K562 (cell line): ENCODE data around the gene FOS. TPM values are rescaled to one million over a fixed set of nuclear protein-coding genes. Genes with fewer than 3 reads are reported as not detected.
A peak's percentile ranks its signal among the peaks of the same experiment; 100 is the strongest.

ENCODE experiments used
- ATAC-seq: fragments of 200-7000 bp; cut with Tn5 transposase; 3 replicates; pipeline ENCODE4 v1.9.1; 2020; ENCODE audit warnings: moderate library complexity
- BruUV-seq: library from RNA; stranded (reverse); fragments of 400-500 nt; replicated peaks from 2 replicates; lab custom pipeline; 2021; lab: Mats Ljungman, UMichigan
- CTCF ChIA-PET: fragments of 300-600 bp; formaldehyde crosslinking; extraction: SDS; loops from one replicate; lab custom pipeline; 2021; ENCODE audit warnings: low intra/inter-chr PET ratio; lab: Yijun Ruan, JAX
- POLR2A ChIA-PET: fragments of 300-600, 350-650 bp; sonication (Branson Sonifier 250); formaldehyde crosslinking; extraction: SDS; loops from one replicate; lab custom pipeline; 2021; ENCODE audit warnings: antibody characterized with exemption, inconsistent platforms; lab: Yijun Ruan, JAX
- DNase-seq, 4 experiments: peaks; one replicate each; pipeline versions ENCODE4 v3.0.0 to v3.0.0-alpha.2; 2011 to 2018; ENCODE audit warnings: low spot score in 3 of 4, mixed read lengths in 3 of 4; ENCODE audit errors: extremely low read depth in 1 of 4
- FAIRE-seq: peaks from 2 replicates; lab custom pipeline; 2011; peaks lifted over from hg19 to GRCh38; lab: Jason Lieb, UNC
- H2AFZ ChIP-seq: 2 replicates; pipeline ENCODE4 v1.6.0; 2011; ENCODE audit warnings: low read depth, low read length, control low read depth, inconsistent platforms
- H3K27ac ChIP-seq: fragments of 200-600 bp; 3 replicates; pipeline ENCODE4 v1.8.0; 2011; ENCODE audit warnings: low read depth, mild to moderate bottlenecking, control low read depth, inconsistent platforms, low read length, moderate library complexity, mixed read lengths; ENCODE audit errors: extremely low read depth
- H3K27me3 ChIP-seq, 2 experiments: fragments of 300-600 bp in 1 of 2; 2 replicates in 1 of 2; 3 replicates in 1 of 2; pipeline versions ENCODE4 v1.6.0 to v1.8.0; 2011; ENCODE audit warnings: inconsistent platforms in 2 of 2, low read length in 2 of 2, mild to moderate bottlenecking in 1 of 2, mixed read lengths in 1 of 2, moderate library complexity in 1 of 2; ENCODE audit not compliant: control insufficient read depth in 2 of 2, insufficient read depth in 2 of 2
- H3K36me3 ChIP-seq: fragments of 300-600 bp; 3 replicates; pipeline ENCODE4 v1.8.0; 2011; ENCODE audit warnings: mild to moderate bottlenecking, low read length, inconsistent platforms; ENCODE audit not compliant: control insufficient read depth, insufficient read depth
- H3K4me1 ChIP-seq, 2 experiments: fragments of 200-600 bp in 1 of 2; replicated peaks in 1 of 2; 2 replicates in 1 of 2; 3 replicates in 1 of 2; pipeline versions ENCODE4 v1.5.1 to v1.8.0; 2011; ENCODE audit warnings: inconsistent platforms in 2 of 2, low read length in 2 of 2, mild to moderate bottlenecking in 1 of 2, mixed read lengths in 1 of 2, moderate library complexity in 1 of 2; ENCODE audit not compliant: control insufficient read depth in 2 of 2, insufficient read depth in 2 of 2
- H3K4me2 ChIP-seq: 2 replicates; pipeline ENCODE4 v1.6.1; 2011; ENCODE audit warnings: low read length, control low read depth, inconsistent platforms, mixed read lengths; ENCODE audit not compliant: insufficient read depth
- H3K4me3 ChIP-seq: fragments of 200-600 bp; sonication (generic), shearing (Covaris generic); 2 replicates; pipeline ENCODE4 v1.5.1; 2016; ENCODE audit warnings: control low read depth, inconsistent platforms
- H3K79me2 ChIP-seq: fragments of 200-600 bp; 3 replicates; pipeline ENCODE4 v1.8.0; 2011; ENCODE audit warnings: low read length, inconsistent platforms; ENCODE audit not compliant: control insufficient read depth, insufficient read depth
- H3K9ac ChIP-seq, 2 experiments: 2 replicates each; pipeline versions ENCODE4 v1.6.0 to v1.6.1; 2011; ENCODE audit warnings: low read depth in 2 of 2, low read length in 2 of 2, control low read depth in 1 of 2, inconsistent platforms in 1 of 2, mild to moderate bottlenecking in 1 of 2, mixed read lengths in 1 of 2; ENCODE audit not compliant: insufficient read depth in 1 of 2
- H3K9me1 ChIP-seq: one replicate; pipeline ENCODE4 v1.6.0; 2011; ENCODE audit warnings: inconsistent platforms, mild to moderate bottlenecking, low read length, moderate library complexity; ENCODE audit not compliant: control insufficient read depth, insufficient read depth
- H3K9me3 ChIP-seq: replicated peaks from 2 replicates; pipeline ENCODE4 v1.5.1; 2011; ENCODE audit warnings: low read depth, low read length, inconsistent platforms; ENCODE audit not compliant: control insufficient read depth, insufficient read depth
- H4K20me1 ChIP-seq: replicated peaks from 2 replicates; pipeline ENCODE4 v1.6.1; 2011; ENCODE audit warnings: low read length, inconsistent platforms, mixed read lengths; ENCODE audit not compliant: control insufficient read depth, insufficient read depth
- ASH1L ChIP-seq: fragments of 450-650 bp; IDR thresholded peaks from 2 replicates; pipeline ENCODE4 v1.6.1; 2018; ENCODE audit warnings: borderline replicate concordance, mild to moderate bottlenecking, low read depth; ENCODE audit not compliant: partially characterized antibody
- C11orf30 ChIP-seq: fragments of 450-650 bp; IDR thresholded peaks from 2 replicates; pipeline ENCODE4 v1.6.1; 2016; ENCODE audit warnings: low read depth, mild to moderate bottlenecking
- ILF3 ChIP-seq: fragments of 450-650 bp; IDR thresholded peaks from 2 replicates; pipeline ENCODE4 v1.6.1; 2018; ENCODE audit warnings: antibody characterized with exemption, mild to moderate bottlenecking, moderate library complexity, borderline replicate concordance
- KDM1A ChIP-seq, 2 experiments: fragments of 450-650 bp; IDR thresholded peaks; 2 replicates each; pipeline ENCODE4 v1.6.1; 2016; ENCODE audit warnings: mild to moderate bottlenecking in 2 of 2
- MCM5 ChIP-seq: fragments of 450-650 bp; IDR thresholded peaks from 2 replicates; pipeline ENCODE4 v1.6.1; 2016; ENCODE audit warnings: low read depth
- NCOR1 ChIP-seq: fragments of 450-650 bp; IDR thresholded peaks from 2 replicates; pipeline ENCODE4 v1.6.1; 2016; ENCODE audit warnings: mild to moderate bottlenecking, moderate library complexity
- NELFE ChIP-seq: IDR thresholded peaks from 2 replicates; pipeline ENCODE4 v1.6.1; 2011; ENCODE audit warnings: mild to moderate bottlenecking; ENCODE audit not compliant: insufficient read depth, insufficient read length
- NR4A1 ChIP-seq, 2 experiments: fragments of 250-450 bp in 1 of 2; fragments of 450-650 bp in 1 of 2; sonication (Bioruptor Pico) in 1 of 2; IDR thresholded peaks; 2 replicates each; pipeline versions ENCODE4 v1.4.0 to v1.6.1; 2016 to 2020; ENCODE audit warnings: mild to moderate bottlenecking in 2 of 2, missing compliant biosample characterization in 1 of 2, missing genetic modification characterization in 1 of 2, moderate library complexity in 1 of 2
- PHF8 ChIP-seq: fragments of 200-600 bp; sonication (generic); IDR thresholded peaks from 2 replicates; pipeline ENCODE4 v1.6.1; 2012; ENCODE audit warnings: mixed run types, mild to moderate bottlenecking, inconsistent platforms, low read length, moderate library complexity, borderline replicate concordance
- RFX7 ChIP-seq: fragments of 250-450 bp; sonication (Bioruptor Pico); IDR thresholded peaks from 2 replicates; pipeline ENCODE4 v1.5.1; 2021; ENCODE audit warnings: mild to moderate bottlenecking
- TAF15 ChIP-seq: fragments of 200-400 bp; formaldehyde crosslinking; IDR thresholded peaks from 2 replicates; pipeline ENCODE4 v1.6.1; 2017; ENCODE audit warnings: mild to moderate bottlenecking, low read depth, low read length, moderate library complexity
- TCF3 ChIP-seq: sonication (generic); formaldehyde crosslinking; IDR thresholded peaks from 2 replicates; pipeline ENCODE4 v1.4.0; 2020; ENCODE audit warnings: mild to moderate bottlenecking, missing genetic modification reagents
- ZNF3 ChIP-seq: fragments of 250-450 bp; sonication (Bioruptor Pico); IDR thresholded peaks from 2 replicates; pipeline ENCODE4 v1.5.0; 2021; ENCODE audit warnings: mild to moderate bottlenecking, moderate library complexity
- WGBS: fragments of 100-300 bp; shearing (Covaris generic); methylation state at CpG from one replicate; pipeline ENCODE4 v1.1.6; 2016; ENCODE audit warnings: low coverage, mixed read lengths; ENCODE audit not compliant: insufficient coverage; ENCODE audit errors: missing lambda C conversion rate; 5-methylcytosine and 5-hydroxymethylcytosine counted together
- in situ Hi-C: fragments of 300-500 bp; cut with MboI; formaldehyde crosslinking; loops from 4 replicates; pipeline ENCODE4 v1.15.0; 2018; ENCODE audit warnings: inconsistent platforms, mixed read lengths
- intact Hi-C: fragments of 100-400 bp; cut with micrococcal nuclease; formaldehyde crosslinking; loops from 2 replicates; pipeline ENCODE4 v1.14.2; 2022
- polyA plus RNA-seq, 8 experiments: library from polyadenylated mRNA; depleted of rRNA in 4 of 8; stranded (reverse) in 5 of 8; unstranded in 3 of 8; fragments of >200 nt; fragmentation: Nextera tagmentation in 2 of 8; fragmentation: Illumina TruSeq in 1 of 8; extraction: Ambion mirVana in 2 of 8; extraction: Trizol in 1 of 8; gene quantifications; 2 replicates each; pipeline versions ENCODE4 v1.2.1 to v1.2.3, GENCODE V29; 2011 to 2014; ENCODE audit warnings: inconsistent platforms in 1 of 8, missing spikeins in 1 of 8
- total RNA-seq, 7 experiments: library from RNA; depleted of rRNA in 6 of 7; stranded (reverse); fragments of >200 nt in 6 of 7; fragmentation: Illumina TruSeq in 2 of 7; extraction: Trizol in 2 of 7; gene quantifications; 2 replicates each; pipeline versions ENCODE4 v1.2.1 to v1.2.3, GENCODE V29; 2011 to 2021; ENCODE audit warnings: low replicate concordance in 1 of 7
- TF ChIP-seq, protein P1 (sequence below): fragments of 250-450 bp; sonication (Bioruptor Pico); IDR thresholded peaks from 2 replicates; pipeline ENCODE4 v1.4.0; 2020; ENCODE audit warnings: mild to moderate bottlenecking, moderate library complexity, borderline replicate concordance
- TF ChIP-seq, protein P2 (sequence below): fragments of 450-650 bp; formaldehyde crosslinking; IDR thresholded peaks from 2 replicates; pipeline ENCODE4 v1.4.0; 2020; ENCODE audit warnings: mild to moderate bottlenecking, mixed read lengths

FOS gene
- total and polyA plus RNA-seq, 9 of the 15 experiments (the other 6 are each of a cell fraction or from before 2014, with no cell fraction given): 0.54 to 13.8 (median 8.9) TPM

DNA sequence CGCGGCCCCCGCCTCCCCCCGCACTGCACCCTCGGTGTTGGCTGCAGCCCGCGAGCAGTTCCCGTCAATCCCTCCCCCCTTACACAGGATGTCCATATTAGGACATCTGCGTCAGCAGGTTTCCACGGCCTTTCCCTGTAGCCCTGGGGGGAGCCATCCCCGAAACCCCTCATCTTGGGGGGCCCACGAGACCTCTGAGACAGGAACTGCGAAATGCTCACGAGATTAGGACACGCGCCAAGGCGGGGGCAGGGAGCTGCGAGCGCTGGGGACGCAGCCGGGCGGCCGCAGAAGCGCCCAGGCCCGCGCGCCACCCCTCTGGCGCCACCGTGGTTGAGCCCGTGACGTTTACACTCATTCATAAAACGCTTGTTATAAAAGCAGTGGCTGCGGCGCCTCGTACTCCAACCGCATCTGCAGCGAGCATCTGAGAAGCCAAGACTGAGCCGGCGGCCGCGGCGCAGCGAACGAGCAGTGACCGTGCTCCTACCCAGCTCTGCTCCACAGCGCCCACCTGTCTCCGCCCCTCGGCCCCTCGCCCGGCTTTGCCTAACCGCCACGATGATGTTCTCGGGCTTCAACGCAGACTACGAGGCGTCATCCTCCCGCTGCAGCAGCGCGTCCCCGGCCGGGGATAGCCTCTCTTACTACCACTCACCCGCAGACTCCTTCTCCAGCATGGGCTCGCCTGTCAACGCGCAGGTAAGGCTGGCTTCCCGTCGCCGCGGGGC lies at the start of gene FOS (continued):
- TF ChIP-seq ASH1L: peak; percentile 79

DNA sequence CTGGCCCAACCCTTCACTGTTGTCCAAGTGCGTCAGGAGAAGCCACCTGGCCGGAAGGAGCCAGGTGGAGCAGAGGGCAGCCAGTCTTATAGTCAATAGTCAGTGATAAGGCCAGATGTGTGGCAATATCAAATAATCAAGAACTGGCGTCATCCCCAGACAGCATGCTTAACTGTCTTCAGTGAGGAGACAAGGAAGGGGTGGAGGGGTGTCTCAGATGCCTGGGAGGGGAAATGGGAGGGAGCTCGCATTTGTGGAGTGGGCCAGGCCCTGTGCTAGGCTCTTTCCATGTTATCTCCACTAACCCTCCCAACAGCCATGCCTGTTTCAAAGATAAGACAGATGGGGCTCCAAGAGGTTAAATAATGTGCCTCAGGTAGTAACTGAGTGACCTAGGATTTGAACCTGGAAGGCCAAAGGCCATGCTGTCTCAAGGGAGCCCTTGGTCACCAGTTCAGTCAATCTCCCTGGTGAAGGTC lies 48.9 kb upstream of the FOS start:
- POLR2A ChIA-PET: interaction anchor here (0.6 to 1.0 kb wide), 4 partner anchors 13 to 1966 kb away, joined by 3 to 5 read pairs (median 3); no protein-coding TSS in a partner anchor
- Histone ChIP-seq H4K20me1 (no peaks in the 10 kb centered on the region), H3K4me2 (peak overlapping the region; percentile 20; the same call in 1 of the 2 replicates), H3K9me3 (no peaks in the 10 kb centered on the region), H3K4me3 (no peak overlapping the region), H3K4me1 (peaks cover 14 to 25% of the 10 kb centered on the region in 2 experiments; a peak in 4 of 5 replicates), H3K9ac (no peak overlapping the region), H3K79me2 (no peaks in the 10 kb centered on the region), H3K27me3 (no peaks in the 10 kb centered on the region), H3K36me3 (no peaks in the 10 kb centered on the region), H3K27ac (0 out of 3 replicates have a peak overlapping the region, but pooled peaks have one; percentile 16), H3K9me1 (peaks cover 3% of the 10 kb centered on the region), H2AFZ (peak overlapping the region; percentile 74; the same call in 1 of the 2 replicates)
- WGBS: 22% methylated on average over 4 of the region's 4 CpGs
- in situ Hi-C loops (no loop called here), intact Hi-C loops (loop anchor here (5.0 kb wide), 1 partner anchor 68 kb away; no protein-coding TSS in a partner anchor)
- DNase-seq (peak; percentile 44 to 75 (median 62)), ATAC-seq (peak; percentile 69), FAIRE-seq (peak; percentile 82)
- CTCF ChIA-PET: no interaction called here
- no TSS peak for BruUV-seq
- TF ChIP-seq ILF3: no peak
- TF ChIP-seq NCOR1: peak; percentile 70
- TF ChIP-seq TAF15: no peak
- no peak for TF ChIP-seq ZNF3 (CRISPR knock-in tag)
- TF ChIP-seq, protein P1, sequence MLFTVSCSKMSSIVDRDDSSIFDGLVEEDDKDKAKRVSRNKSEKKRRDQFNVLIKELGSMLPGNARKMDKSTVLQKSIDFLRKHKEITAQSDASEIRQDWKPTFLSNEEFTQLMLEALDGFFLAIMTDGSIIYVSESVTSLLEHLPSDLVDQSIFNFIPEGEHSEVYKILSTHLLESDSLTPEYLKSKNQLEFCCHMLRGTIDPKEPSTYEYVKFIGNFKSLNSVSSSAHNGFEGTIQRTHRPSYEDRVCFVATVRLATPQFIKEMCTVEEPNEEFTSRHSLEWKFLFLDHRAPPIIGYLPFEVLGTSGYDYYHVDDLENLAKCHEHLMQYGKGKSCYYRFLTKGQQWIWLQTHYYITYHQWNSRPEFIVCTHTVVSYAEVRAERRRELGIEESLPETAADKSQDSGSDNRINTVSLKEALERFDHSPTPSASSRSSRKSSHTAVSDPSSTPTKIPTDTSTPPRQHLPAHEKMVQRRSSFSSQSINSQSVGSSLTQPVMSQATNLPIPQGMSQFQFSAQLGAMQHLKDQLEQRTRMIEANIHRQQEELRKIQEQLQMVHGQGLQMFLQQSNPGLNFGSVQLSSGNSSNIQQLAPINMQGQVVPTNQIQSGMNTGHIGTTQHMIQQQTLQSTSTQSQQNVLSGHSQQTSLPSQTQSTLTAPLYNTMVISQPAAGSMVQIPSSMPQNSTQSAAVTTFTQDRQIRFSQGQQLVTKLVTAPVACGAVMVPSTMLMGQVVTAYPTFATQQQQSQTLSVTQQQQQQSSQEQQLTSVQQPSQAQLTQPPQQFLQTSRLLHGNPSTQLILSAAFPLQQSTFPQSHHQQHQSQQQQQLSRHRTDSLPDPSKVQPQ: no peak
- TF ChIP-seq NELFE: no peak
- TF ChIP-seq KDM1A (IDR thresholded peaks at IDR 0.05): peak; percentile 29 to 46; a peak in 1 of 4 replicates
- TF ChIP-seq, protein P2, sequence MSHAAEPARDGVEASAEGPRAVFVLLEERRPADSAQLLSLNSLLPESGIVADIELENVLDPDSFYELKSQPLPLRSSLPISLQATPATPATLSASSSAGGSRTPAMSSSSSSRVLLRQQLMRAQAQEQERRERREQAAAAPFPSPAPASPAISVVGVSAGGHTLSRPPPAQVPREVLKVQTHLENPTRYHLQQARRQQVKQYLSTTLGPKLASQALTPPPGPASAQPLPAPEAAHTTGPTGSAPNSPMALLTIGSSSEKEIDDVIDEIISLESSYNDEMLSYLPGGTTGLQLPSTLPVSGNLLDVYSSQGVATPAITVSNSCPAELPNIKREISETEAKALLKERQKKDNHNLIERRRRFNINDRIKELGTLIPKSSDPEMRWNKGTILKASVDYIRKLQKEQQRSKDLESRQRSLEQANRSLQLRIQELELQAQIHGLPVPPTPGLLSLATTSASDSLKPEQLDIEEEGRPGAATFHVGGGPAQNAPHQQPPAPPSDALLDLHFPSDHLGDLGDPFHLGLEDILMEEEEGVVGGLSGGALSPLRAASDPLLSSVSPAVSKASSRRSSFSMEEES (CRISPR knock-in tag): no peak
- TF ChIP-seq TCF3 (CRISPR knock-in tag): peak; percentile 83
- no peak for TF ChIP-seq PHF8
- no peak for TF ChIP-seq RFX7 (CRISPR knock-in tag)
- TF ChIP-seq C11orf30: no peak
- no peak for TF ChIP-seq NR4A1 (CRISPR knock-in tag; IDR thresholded peaks at IDR 0.05)
- TF ChIP-seq NR4A1 (tag; IDR thresholded peaks at IDR 0.05): no peak
- no peak for TF ChIP-seq MCM5
